Ovary (tissue), 9 donors: ENCODE results near the gene SEC62. TPM values are rescaled to one million over a fixed set of nuclear protein-coding genes. Genes with fewer than 3 reads are reported as not detected.

Experiments
- DNase-seq, 5 donors: peaks; one replicate each; pipeline ENCODE4 v3.0.0-alpha.2; 2019 to 2020
- H3K27ac ChIP-seq, 2 donors: fragments of 200-600 bp; one replicate each; pipeline versions ENCODE4 v1.5.1 to v1.8.0; 2019 to 2022
- H3K27me3 ChIP-seq: fragments of 200-600 bp; one replicate; pipeline ENCODE4 v1.8.0; 2022
- H3K36me3 ChIP-seq: fragments of 200-600 bp; sonication (generic); one replicate; pipeline ENCODE4 v1.5.1; 2019
- H3K4me1 ChIP-seq: one replicate; pipeline ENCODE4 v1.8.1; 2013; ENCODE audit warnings: mild to moderate bottlenecking, moderate library complexity; ENCODE audit not compliant: insufficient read depth
- H3K4me3 ChIP-seq: fragments of 200-600 bp; sonication (generic); one replicate; pipeline ENCODE4 v1.5.1; 2017
- H3K9me3 ChIP-seq, 2 donors: fragments of 200-600 bp in 1 of 2; sonication (generic) in 1 of 2; one replicate each; pipeline versions ENCODE4 v1.5.1 to v1.8.1; 2013 to 2019; ENCODE audit warnings: mild to moderate bottlenecking in 1 of 2, moderate library complexity in 1 of 2
- EP300 ChIP-seq: sonication (generic); formaldehyde crosslinking; IDR thresholded peaks from one replicate; pipeline ENCODE4 v1.6.1; 2017; ENCODE audit warnings: antibody characterized with exemption
- POLR2A ChIP-seq: fragments of 450-650 bp; IDR thresholded peaks from one replicate; pipeline ENCODE4 v1.6.1; 2017; ENCODE audit warnings: antibody characterized with exemption, mild to moderate bottlenecking, moderate library complexity
- WGBS, 3 donors: extraction: QIAGEN DNeasy Blood & Tissue Kit in 1 of 3; methylation state at CpG; one replicate each; pipeline versions ENCODE4 v1.1.5 to v1.1.7; 2013 to 2017; 5-methylcytosine and 5-hydroxymethylcytosine counted together
- intact Hi-C, 4 donors: fragments of 100-400 bp; cut with DNase I; formaldehyde crosslinking; loops; one replicate each; pipeline versions ENCODE4 v1.11.0 to v1.15.1; 2022 to 2023
- polyA plus RNA-seq, 2 donors: library from polyadenylated mRNA; stranded (reverse); fragments of 200-250 nt in 1 of 2; fragments of 350-450 nt in 1 of 2; fragmentation: Illumina TruSeq in 1 of 2; extraction: RNeasy Lipid Tissue Mini Kit (QIAGEN cat#74804) in 1 of 2; gene quantifications; one replicate each; pipeline ENCODE4 v1.2.3, GENCODE V29; 2013 to 2014
- total RNA-seq, 7 donors: library from RNA; depleted of rRNA in 2 of 7; stranded (reverse); fragments of >200 nt in 2 of 7; fragmentation: NEBNext Ultra II Directional in 3 of 7; extraction: Animal tissue kit (Norgen Biotek cat#: 25700) in 3 of 7; gene quantifications; one replicate each; pipeline versions ENCODE4 v1.1.0 to v1.2.4, GENCODE V29; 2016 to 2023
- TF ChIP-seq, protein P1 (sequence below), 3 donors: fragments of 450-650 bp in 2 of 3; fragments of 200-600 bp in 1 of 3; IDR thresholded peaks; one replicate each; pipeline versions ENCODE4 v1.5.1 to v1.8.0; 2016 to 2022; ENCODE audit warnings: antibody characterized with exemption in 3 of 3, mild to moderate bottlenecking in 1 of 3
- donor health status: DM: no; HTN: no; CAD: no; lungs with moderate emphysema.
- donor health status: DM: no; HTN: no; CAD: no.
- donor health status: Bipolar disorder and iron deficiency.
- donor health status: DM: yes; HTN: yes; CAD: no.
- donor health status: DM: no; HTN: no; CAD: no.
- donor health status: DM: yes; HTN: yes; CAD: no.

Gene SEC62
- total and polyA plus RNA-seq, 9 donors, result 34.0 to 178 (median 129) TPM

DNA sequence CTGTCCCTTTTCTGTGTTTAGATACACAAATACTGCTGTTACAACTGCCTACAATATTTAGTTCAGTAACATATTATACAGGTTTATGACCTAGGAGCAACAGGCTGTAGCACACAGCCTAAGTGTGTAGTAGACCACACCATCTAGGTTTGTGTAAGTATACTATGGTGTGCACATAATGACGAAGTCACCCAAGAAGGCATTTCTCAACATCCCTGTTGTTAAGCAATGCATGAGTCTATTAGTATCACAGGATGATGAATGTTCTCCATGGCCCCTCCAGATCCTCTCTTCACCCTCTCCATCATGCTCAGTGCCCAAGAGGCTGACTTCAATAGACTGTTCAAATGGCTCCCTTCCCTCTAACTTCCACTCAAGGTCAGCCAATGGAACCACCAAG is 14.6 kb upstream of the SEC62 start:
- Histone ChIP-seq H3K27me3 (no peaks in the 10 kb centered on the region), H3K36me3 (no peaks in the 10 kb centered on the region), H3K9me3 (no peaks in the 10 kb centered on the region), H3K4me3 (no peak overlapping the region), H3K4me1 (no peaks in the 10 kb centered on the region), H3K27ac (no peak overlapping the region)
- no peak for DNase-seq
- WGBS, 3 donors, result 93 to 100% (median 94%) methylated on average over 1 of the region's 1 CpG
- TF ChIP-seq POLR2A (no peak), EP300 (no peak)
- TF ChIP-seq, protein P1, sequence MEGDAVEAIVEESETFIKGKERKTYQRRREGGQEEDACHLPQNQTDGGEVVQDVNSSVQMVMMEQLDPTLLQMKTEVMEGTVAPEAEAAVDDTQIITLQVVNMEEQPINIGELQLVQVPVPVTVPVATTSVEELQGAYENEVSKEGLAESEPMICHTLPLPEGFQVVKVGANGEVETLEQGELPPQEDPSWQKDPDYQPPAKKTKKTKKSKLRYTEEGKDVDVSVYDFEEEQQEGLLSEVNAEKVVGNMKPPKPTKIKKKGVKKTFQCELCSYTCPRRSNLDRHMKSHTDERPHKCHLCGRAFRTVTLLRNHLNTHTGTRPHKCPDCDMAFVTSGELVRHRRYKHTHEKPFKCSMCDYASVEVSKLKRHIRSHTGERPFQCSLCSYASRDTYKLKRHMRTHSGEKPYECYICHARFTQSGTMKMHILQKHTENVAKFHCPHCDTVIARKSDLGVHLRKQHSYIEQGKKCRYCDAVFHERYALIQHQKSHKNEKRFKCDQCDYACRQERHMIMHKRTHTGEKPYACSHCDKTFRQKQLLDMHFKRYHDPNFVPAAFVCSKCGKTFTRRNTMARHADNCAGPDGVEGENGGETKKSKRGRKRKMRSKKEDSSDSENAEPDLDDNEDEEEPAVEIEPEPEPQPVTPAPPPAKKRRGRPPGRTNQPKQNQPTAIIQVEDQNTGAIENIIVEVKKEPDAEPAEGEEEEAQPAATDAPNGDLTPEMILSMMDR (IDR thresholded peaks at IDR 0.05), result no peak
- intact Hi-C loops, result no loop called here

DNA sequence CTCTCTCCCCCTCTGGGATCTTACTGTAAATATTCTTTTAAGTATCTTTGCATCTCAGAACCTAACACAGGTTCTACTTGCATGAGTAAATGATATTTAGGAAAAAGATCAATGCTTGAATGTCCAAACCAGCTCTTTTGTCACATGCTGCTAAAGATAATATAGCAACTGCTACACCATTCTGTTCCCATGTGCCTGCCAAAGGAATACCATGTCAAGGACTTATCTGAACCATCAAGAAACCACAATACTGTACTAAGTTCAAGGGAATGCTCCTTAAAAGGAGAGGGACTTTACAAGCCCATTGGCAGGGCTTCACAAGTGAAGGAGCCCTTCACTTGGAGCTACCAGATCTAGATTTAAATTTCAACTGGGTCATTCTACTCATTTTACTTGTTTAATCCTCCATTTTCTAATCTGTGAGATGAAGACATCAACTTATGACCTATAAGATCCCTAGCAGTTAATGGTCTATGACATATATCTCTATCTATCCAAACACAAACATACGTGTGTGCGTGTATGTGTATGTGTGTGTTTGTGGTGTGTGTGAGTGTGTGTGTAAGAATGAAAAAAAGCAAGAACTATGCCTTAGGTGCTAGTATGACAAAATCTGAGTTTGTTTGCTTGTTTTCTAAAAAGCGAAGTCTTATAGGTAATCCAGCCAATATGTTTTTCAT is 13.0 kb upstream of the SEC62 start:
- intact Hi-C loops, result no loop called here
- Histone ChIP-seq H3K27me3 (no peaks in the 10 kb centered on the region), H3K27ac (no peak overlapping the region), H3K9me3 (no peaks in the 10 kb centered on the region), H3K36me3 (no peaks in the 10 kb centered on the region), H3K4me3 (no peak overlapping the region), H3K4me1 (no peaks in the 10 kb centered on the region)
- no peak for TF ChIP-seq EP300
- TF ChIP-seq, protein P1 (IDR thresholded peaks at IDR 0.05), result no peak
- no peak for TF ChIP-seq POLR2A
- WGBS, 3 donors, result 90 to 94% (median 91%) methylated on average over 3 of the region's 3 CpGs
- DNase-seq, result no peak

DNA sequence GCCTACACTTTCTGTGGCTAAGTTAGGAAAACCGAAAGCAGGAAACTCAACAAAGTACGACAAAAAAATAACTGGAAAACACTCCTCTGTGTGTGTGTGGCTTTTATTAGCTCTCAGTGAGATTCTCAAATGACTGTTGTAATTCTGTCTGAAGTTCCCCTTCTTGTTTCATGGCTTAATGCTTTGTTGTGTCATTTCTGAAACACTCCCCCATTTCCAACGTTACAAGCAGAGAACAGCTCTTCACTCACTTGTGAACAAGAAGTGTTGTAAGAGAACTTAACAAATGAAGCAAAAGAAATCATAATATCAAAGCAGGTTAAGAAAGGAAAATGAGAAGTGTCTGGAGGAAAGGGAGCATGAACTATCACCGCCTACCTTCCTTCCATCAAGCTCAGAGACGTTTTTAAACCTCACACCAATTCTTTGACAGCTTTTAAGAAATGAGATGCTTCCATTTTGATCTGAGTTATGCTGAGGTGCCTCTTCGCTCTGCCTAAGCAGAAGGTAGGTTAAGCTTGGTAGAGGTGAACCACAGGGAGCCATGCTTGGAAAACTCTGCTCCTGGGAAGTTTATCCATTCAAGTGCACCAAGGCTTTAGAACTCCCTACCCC is 12.4 kb upstream of the SEC62 start:
- H3K9me3 ChIP-seq, result no peaks in the 10 kb centered on the region
- H3K27ac ChIP-seq, result no peak overlapping the region
- no peaks in the 10 kb centered on the region for H3K36me3 ChIP-seq
- no peaks in the 10 kb centered on the region for H3K27me3 ChIP-seq
- no peak overlapping the region for H3K4me3 ChIP-seq
- TF ChIP-seq POLR2A (no peak), EP300 (no peak)
- TF ChIP-seq, protein P1 (IDR thresholded peaks at IDR 0.05), result no peak
- H3K4me1 ChIP-seq, result no peaks in the 10 kb centered on the region
- WGBS, 3 donors, result 57 to 61% (median 59%) methylated on average over 6 of the region's 6 CpGs
- intact Hi-C loops, result no loop called here
- no peak for DNase-seq

DNA sequence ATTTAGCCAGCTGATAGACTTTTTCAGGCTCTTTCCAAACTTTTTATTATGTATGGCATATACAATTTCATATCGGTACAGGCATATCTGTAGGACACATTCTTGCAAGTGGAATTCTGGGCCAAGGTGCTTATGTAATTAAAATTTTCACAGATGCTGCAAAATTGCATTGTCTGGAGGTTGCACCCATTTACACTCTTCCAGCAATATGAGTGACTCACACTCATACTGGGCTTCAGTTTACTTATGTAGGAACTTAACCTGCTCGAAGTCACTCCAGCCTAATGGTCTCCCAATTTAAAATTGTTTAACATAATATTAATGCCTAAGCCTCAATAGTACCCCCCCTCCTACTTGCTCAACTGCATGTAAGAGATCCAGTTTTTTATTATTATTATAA is 11.2 kb upstream of the SEC62 start:
- intact Hi-C loops, result no loop called here
- Histone ChIP-seq H3K4me1 (no peaks in the 10 kb centered on the region), H3K27me3 (no peaks in the 10 kb centered on the region), H3K36me3 (no peaks in the 10 kb centered on the region), H3K27ac (no peak overlapping the region), H3K9me3 (no peaks in the 10 kb centered on the region), H3K4me3 (no peak overlapping the region)
- WGBS, 3 donors, result 84 to 88% (median 87%) methylated on average over 2 of the region's 2 CpGs
- TF ChIP-seq POLR2A (no peak), EP300 (no peak)
- TF ChIP-seq, protein P1 (IDR thresholded peaks at IDR 0.05), result no peak
- no peak for DNase-seq
